Raji (cell line): ENCODE data around the gene PSD2.

ENCODE experiments used
- POLR2A ChIP-seq: IDR thresholded peaks from 2 replicates; pipeline ENCODE4 v1.6.1; 2011; ENCODE audit warnings: low read depth, low read length, control low read depth; ENCODE audit not compliant: insufficient read depth

PSD2 gene

GRCh38 chr5:139797335-139797734 is 1.7 kb downstream of the PSD2 start:
- no peak for TF ChIP-seq POLR2A

GRCh38 chr5:139797856-139798510 is 2.4 kb downstream of the PSD2 start:
- TF ChIP-seq POLR2A, result no peak

- TF ChIP-seq POLR2A, result no peak
These were observed 3.3 kb downstream of the PSD2 start for GRCh38 chr5:139798883-139799282.

- no peak for TF ChIP-seq POLR2A
These were observed 3.8 kb downstream of the PSD2 start for GRCh38 chr5:139799359-139799758.

GRCh38 chr5:139803978-139804377 is 8.4 kb downstream of the PSD2 start:
- no peak for TF ChIP-seq POLR2A

GRCh38 chr5:139804800-139805397 is 9.3 kb downstream of the PSD2 start:
- no peak for TF ChIP-seq POLR2A

GRCh38 chr5:139805545-139805944 is 9.9 kb downstream of the PSD2 start:
- TF ChIP-seq POLR2A, result no peak

GRCh38 chr5:139806111-139806510 is 10.5 kb downstream of the PSD2 start:
- TF ChIP-seq POLR2A, result no peak

GRCh38 chr5:139806726-139807646 is 11.4 kb downstream of the PSD2 start:
- TF ChIP-seq POLR2A, result no peak

- TF ChIP-seq POLR2A, result no peak
These were observed 12.0 kb downstream of the PSD2 start for GRCh38 chr5:139807647-139808030.

GRCh38 chr5:139808481-139809330 is 13.1 kb downstream of the PSD2 start:
- no peak for TF ChIP-seq POLR2A

- no peak for TF ChIP-seq POLR2A
These were observed 13.8 kb downstream of the PSD2 start for GRCh38 chr5:139809331-139809810.

- no peak for TF ChIP-seq POLR2A
These were observed 15.0 kb downstream of the PSD2 start for GRCh38 chr5:139810341-139811273.

- TF ChIP-seq POLR2A, result no peak
These were observed 15.6 kb downstream of the PSD2 start for GRCh38 chr5:139811274-139811607.

- no peak for TF ChIP-seq POLR2A
These were observed 16.7 kb downstream of the PSD2 start for GRCh38 chr5:139812323-139812722.
